Measurements from ENCODE around the gene PCBD1. TPM values are rescaled to one million over a fixed set of nuclear protein-coding genes. Genes with fewer than 3 reads are reported as not detected.

Gene PCBD1
- total RNA-seq = 10 to 100 TPM; 52.4 to 93.9 (median 66.6) TPM

- Histone ChIP-seq H3K9me3 (no peaks in the 10 kb centered on the region), H3K27ac (peak within 1 kb of the TSS; percentile 90 to 97), H3K4me1 (peaks cover 0 to 10% of the 10 kb centered on the region in 2 donors), H3K27me3 (no peaks in the 10 kb centered on the region), H3K36me3 (no peaks in the 10 kb centered on the region), H3K4me3 (peak within 1 kb of the TSS; percentile 66 to 92 (median 75))
- intact Hi-C loops (cut with DNase I; ENCODE audit: low total_unique reads) = loop anchor here (10.0 kb wide), 1 partner anchor 73 kb away; the partner anchor contains the start of gene SGPL1
- DNase-seq (ENCODE audit: low spot score in 2 of 2) = peak in 1 of 2 donors; percentile 34
- no peak for TF ChIP-seq POLR2A (IDR thresholded peaks at IDR 0.05)
- peak in 2 of 3 donors; percentile 24 to 47 for TF ChIP-seq POLR2AphosphoS5 (IDR thresholded peaks at IDR 0.05)
- TF ChIP-seq, protein P1, sequence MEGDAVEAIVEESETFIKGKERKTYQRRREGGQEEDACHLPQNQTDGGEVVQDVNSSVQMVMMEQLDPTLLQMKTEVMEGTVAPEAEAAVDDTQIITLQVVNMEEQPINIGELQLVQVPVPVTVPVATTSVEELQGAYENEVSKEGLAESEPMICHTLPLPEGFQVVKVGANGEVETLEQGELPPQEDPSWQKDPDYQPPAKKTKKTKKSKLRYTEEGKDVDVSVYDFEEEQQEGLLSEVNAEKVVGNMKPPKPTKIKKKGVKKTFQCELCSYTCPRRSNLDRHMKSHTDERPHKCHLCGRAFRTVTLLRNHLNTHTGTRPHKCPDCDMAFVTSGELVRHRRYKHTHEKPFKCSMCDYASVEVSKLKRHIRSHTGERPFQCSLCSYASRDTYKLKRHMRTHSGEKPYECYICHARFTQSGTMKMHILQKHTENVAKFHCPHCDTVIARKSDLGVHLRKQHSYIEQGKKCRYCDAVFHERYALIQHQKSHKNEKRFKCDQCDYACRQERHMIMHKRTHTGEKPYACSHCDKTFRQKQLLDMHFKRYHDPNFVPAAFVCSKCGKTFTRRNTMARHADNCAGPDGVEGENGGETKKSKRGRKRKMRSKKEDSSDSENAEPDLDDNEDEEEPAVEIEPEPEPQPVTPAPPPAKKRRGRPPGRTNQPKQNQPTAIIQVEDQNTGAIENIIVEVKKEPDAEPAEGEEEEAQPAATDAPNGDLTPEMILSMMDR (IDR thresholded peaks at IDR 0.05) = no peak
Measured at GRCh38 chr10:70887804-70888800, at the start of gene PCBD1. PCBD1 (minus strand) TSS chr10:70888565; CDS start chr10:70888533, 32 bp downstream.

- TF ChIP-seq, protein P1 (IDR thresholded peaks at IDR 0.05) = no peak
- TF ChIP-seq POLR2A (IDR thresholded peaks at IDR 0.05) (no peak), POLR2AphosphoS5 (IDR thresholded peaks at IDR 0.05) (no peak)
- Histone ChIP-seq H3K9me3 (no peaks in the 10 kb centered on the region), H3K27ac (no peak overlapping the region), H3K4me1 (no peaks in the 10 kb centered on the region), H3K27me3 (no peaks in the 10 kb centered on the region), H3K36me3 (no peaks in the 10 kb centered on the region), H3K4me3 (no peak overlapping the region)
- DNase-seq (ENCODE audit: low spot score in 2 of 2) = no peak
- intact Hi-C loops (cut with DNase I; ENCODE audit: low total_unique reads) = no loop called here
Measured at GRCh38 chr10:70937661-70938060, 49.3 kb upstream of the PCBD1 start.

DNA sequence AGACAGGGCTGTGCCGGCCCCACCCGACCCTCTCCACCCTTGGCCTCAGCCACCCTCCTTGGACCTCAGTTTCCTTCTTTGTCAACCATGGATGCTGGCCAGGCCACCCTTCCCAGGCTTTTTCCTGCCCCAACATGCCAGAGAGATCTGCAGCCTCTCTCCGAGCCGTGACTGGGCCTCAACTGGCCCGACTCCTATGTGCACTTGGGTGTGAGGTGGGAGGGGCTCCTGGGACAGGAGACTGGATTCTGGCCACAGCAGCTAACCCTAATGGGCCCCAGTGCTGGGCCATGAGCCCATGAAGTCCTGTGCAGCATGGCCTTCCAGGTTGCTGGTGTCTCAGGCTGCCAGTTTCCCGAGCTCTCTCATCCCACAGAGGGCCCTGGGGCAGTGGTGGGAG is 47.7 kb upstream of the PCBD1 start:
- TF ChIP-seq, protein P1 (IDR thresholded peaks at IDR 0.05) = no peak
- TF ChIP-seq POLR2AphosphoS5 (IDR thresholded peaks at IDR 0.05) (no peak), POLR2A (IDR thresholded peaks at IDR 0.05) (no peak)
- intact Hi-C loops (cut with DNase I; ENCODE audit: low total_unique reads) = no loop called here
- DNase-seq (ENCODE audit: low spot score in 2 of 2) = no peak
- Histone ChIP-seq H3K27me3 (no peaks in the 10 kb centered on the region), H3K36me3 (no peaks in the 10 kb centered on the region), H3K4me1 (no peaks in the 10 kb centered on the region), H3K27ac (no peak overlapping the region), H3K4me3 (no peak overlapping the region), H3K9me3 (no peaks in the 10 kb centered on the region)

GRCh38 chr10:70935631-70936030 is 47.3 kb upstream of the PCBD1 start:
- intact Hi-C loops (cut with DNase I; ENCODE audit: low total_unique reads) = no loop called here
- Histone ChIP-seq H3K4me3 (no peak overlapping the region), H3K27ac (no peak overlapping the region), H3K27me3 (no peaks in the 10 kb centered on the region), H3K4me1 (no peaks in the 10 kb centered on the region), H3K9me3 (no peaks in the 10 kb centered on the region), H3K36me3 (no peaks in the 10 kb centered on the region)
- TF ChIP-seq, protein P1 (IDR thresholded peaks at IDR 0.05) = no peak
- TF ChIP-seq POLR2AphosphoS5 (IDR thresholded peaks at IDR 0.05) = no peak
- no peak for TF ChIP-seq POLR2A (IDR thresholded peaks at IDR 0.05)
- DNase-seq (ENCODE audit: low spot score in 2 of 2) = no peak

- no peak overlapping the region for H3K4me3 ChIP-seq
- H3K9me3 ChIP-seq = no peaks in the 10 kb centered on the region
- no peaks in the 10 kb centered on the region for H3K27me3 ChIP-seq
- no peak overlapping the region for H3K27ac ChIP-seq
- DNase-seq (ENCODE audit: low spot score in 2 of 2) = no peak
- intact Hi-C loops (cut with DNase I; ENCODE audit: low total_unique reads) = no loop called here
- no peaks in the 10 kb centered on the region for H3K4me1 ChIP-seq
- no peaks in the 10 kb centered on the region for H3K36me3 ChIP-seq
- no peak for TF ChIP-seq POLR2A (IDR thresholded peaks at IDR 0.05)
- no peak for TF ChIP-seq POLR2AphosphoS5 (IDR thresholded peaks at IDR 0.05)
- TF ChIP-seq, protein P1 (IDR thresholded peaks at IDR 0.05) = no peak
Measured at GRCh38 chr10:70935125-70935625, 46.8 kb upstream of the PCBD1 start.
